Psoas muscle (tissue), 8 donors: ENCODE data around the gene PNMA6E. TPM values are rescaled to one million over a fixed set of nuclear protein-coding genes. Genes with fewer than 3 reads are reported as not detected.
A peak's percentile ranks its signal among the peaks of the same experiment; 100 is the strongest.

Experiments used
- ATAC-seq, 4 donors: fragments of 200-7000 bp; cut with Tn5 transposase; one replicate each; pipeline ENCODE4 v1.9.1; 2020; ENCODE audit warnings: moderate library complexity in 3 of 4, mild to moderate bottlenecking in 2 of 4
- DNase-seq, 2 donors: peaks; one replicate each; pipeline ENCODE4 v3.0.0-alpha.2; 2020
- H3K27ac ChIP-seq: fragments of 200-600 bp; one replicate; pipeline ENCODE4 v1.8.0; 2022
- H3K27me3 ChIP-seq, 3 donors: fragments of 200-600 bp in 1 of 3; one replicate each; pipeline versions ENCODE4 v1.6.1 to v1.8.0; 2013 to 2022; ENCODE audit warnings: low read length in 2 of 3, mild to moderate bottlenecking in 2 of 3, moderate library complexity in 1 of 3; ENCODE audit not compliant: insufficient read depth in 3 of 3
- H3K36me3 ChIP-seq, 2 donors: fragments of 200-600 bp in 1 of 2; one replicate each; pipeline versions ENCODE4 v1.6.1 to v1.8.0; 2013 to 2022; ENCODE audit warnings: low read depth in 1 of 2, mild to moderate bottlenecking in 1 of 2, moderate library complexity in 1 of 2; ENCODE audit not compliant: insufficient read depth in 1 of 2
- H3K4me1 ChIP-seq: fragments of 200-600 bp; one replicate; pipeline ENCODE4 v1.8.0; 2022
- H3K4me3 ChIP-seq: fragments of 200-600 bp; one replicate; pipeline ENCODE4 v1.8.0; 2022; ENCODE audit warnings: mild to moderate bottlenecking
- H3K9me3 ChIP-seq: fragments of 200-600 bp; one replicate; pipeline ENCODE4 v1.8.0; 2022
- WGBS, 3 donors: extraction: QIAGEN DNeasy Blood & Tissue Kit; methylation state at CpG; one replicate each; pipeline versions ENCODE4 v1.1.6 to v1.1.7; 2013; 5-methylcytosine and 5-hydroxymethylcytosine counted together
- intact Hi-C, 2 donors: fragments of 100-400 bp; cut with DNase I; formaldehyde crosslinking; loops; one replicate each; pipeline versions ENCODE4 v1.11.0 to v1.14.2; 2022
- polyA plus RNA-seq, 3 donors: library from polyadenylated mRNA; stranded (reverse); fragments of 200-250 nt; gene quantifications; one replicate each; pipeline ENCODE4 v1.2.3, GENCODE V29; 2013
- total RNA-seq, 4 donors: library from RNA; stranded (reverse); fragmentation: NEBNext Ultra II Directional in 2 of 4; extraction: Animal tissue kit (Norgen Biotek cat#: 25700) in 2 of 4; gene quantifications; one replicate each; pipeline versions ENCODE4 v1.2.1 to v1.2.4, GENCODE V29; 2021 to 2023
- TF ChIP-seq, protein P1 (sequence below): fragments of 200-600 bp; IDR thresholded peaks from one replicate; pipeline ENCODE4 v1.8.0; 2022; ENCODE audit warnings: antibody characterized with exemption
- donor health status: healthy with polysubstance abuse.
- donor health status: DM: no; HTN: no; CAD: no; lungs with moderate emphysema.
- donor health status: Bipolar disorder and iron deficiency.
- donor health status: healthy.
- donor health status: DM: yes; HTN: yes; CAD: no.
- donor health status: DM: no; HTN: no; CAD: no.
- donor health status: DM: no; HTN: no; CAD: no.
- donor health status: DM: yes; HTN: yes; CAD: no.

Gene PNMA6E
- total and polyA plus RNA-seq, 7 donors = not detected

DNA sequence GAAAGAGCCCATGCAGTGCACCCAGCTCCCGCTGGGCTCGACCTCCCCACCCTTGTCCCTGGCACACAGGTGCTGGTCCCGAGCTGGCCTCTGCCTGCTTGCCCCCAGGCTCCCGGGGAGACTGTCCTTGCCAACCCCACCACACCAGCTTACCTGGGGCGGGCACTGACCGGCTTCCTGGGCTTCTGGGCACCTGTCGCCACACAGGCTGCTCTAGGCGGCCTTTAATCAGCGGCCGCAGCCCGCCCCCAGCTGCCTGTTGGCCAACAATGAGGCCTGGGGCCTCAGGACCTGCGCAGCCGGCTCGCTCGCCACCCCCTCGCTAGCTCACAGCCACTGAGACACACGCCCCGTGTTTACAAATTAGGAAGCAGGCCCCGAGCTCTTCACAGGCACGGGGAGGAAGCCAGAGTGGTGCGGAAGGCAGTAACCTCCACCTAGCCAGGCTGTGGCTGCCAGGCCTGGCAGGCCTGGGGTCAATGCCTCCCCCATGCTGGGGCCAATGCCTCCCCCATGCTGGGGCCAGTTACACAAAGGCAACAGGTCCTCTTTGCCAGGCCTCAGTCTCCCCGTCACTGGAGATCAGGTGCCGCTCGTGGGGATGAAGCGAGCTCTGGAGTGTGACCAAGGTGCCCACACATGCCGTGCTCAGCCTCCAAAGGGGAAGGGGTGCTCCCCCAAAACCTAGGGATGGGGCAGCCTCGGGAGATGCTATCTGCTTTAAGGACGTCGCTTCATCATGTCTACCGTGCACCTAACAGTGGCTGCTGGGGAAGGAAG is 44.9 kb upstream of the PNMA6E start, which contains the start of gene TREX2:
Gene TREX2 (minus strand): TSS at position 201 of the 780 bp plus-strand sequence. CDS start 626 bp downstream, outside the sequence.
- H3K36me3 ChIP-seq = no peaks in the 10 kb centered on the region
- intact Hi-C loops = no loop called here
- TF ChIP-seq, protein P1, sequence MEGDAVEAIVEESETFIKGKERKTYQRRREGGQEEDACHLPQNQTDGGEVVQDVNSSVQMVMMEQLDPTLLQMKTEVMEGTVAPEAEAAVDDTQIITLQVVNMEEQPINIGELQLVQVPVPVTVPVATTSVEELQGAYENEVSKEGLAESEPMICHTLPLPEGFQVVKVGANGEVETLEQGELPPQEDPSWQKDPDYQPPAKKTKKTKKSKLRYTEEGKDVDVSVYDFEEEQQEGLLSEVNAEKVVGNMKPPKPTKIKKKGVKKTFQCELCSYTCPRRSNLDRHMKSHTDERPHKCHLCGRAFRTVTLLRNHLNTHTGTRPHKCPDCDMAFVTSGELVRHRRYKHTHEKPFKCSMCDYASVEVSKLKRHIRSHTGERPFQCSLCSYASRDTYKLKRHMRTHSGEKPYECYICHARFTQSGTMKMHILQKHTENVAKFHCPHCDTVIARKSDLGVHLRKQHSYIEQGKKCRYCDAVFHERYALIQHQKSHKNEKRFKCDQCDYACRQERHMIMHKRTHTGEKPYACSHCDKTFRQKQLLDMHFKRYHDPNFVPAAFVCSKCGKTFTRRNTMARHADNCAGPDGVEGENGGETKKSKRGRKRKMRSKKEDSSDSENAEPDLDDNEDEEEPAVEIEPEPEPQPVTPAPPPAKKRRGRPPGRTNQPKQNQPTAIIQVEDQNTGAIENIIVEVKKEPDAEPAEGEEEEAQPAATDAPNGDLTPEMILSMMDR = no peak
- ATAC-seq = no peak
- no peak within 1 kb of the TSS for H3K4me3 ChIP-seq
- DNase-seq = no peak
- no peak within 1 kb of the TSS for H3K27ac ChIP-seq
- peaks cover 0 to 3% (median 0%) of the 10 kb centered on the region in 3 donors for H3K27me3 ChIP-seq
- WGBS, 3 donors = 84 to 88% (median 87%) methylated on average over 27 to 30 of the region's 30 CpGs
- H3K9me3 ChIP-seq = no peaks in the 10 kb centered on the region
- H3K4me1 ChIP-seq = no peaks in the 10 kb centered on the region

DNA sequence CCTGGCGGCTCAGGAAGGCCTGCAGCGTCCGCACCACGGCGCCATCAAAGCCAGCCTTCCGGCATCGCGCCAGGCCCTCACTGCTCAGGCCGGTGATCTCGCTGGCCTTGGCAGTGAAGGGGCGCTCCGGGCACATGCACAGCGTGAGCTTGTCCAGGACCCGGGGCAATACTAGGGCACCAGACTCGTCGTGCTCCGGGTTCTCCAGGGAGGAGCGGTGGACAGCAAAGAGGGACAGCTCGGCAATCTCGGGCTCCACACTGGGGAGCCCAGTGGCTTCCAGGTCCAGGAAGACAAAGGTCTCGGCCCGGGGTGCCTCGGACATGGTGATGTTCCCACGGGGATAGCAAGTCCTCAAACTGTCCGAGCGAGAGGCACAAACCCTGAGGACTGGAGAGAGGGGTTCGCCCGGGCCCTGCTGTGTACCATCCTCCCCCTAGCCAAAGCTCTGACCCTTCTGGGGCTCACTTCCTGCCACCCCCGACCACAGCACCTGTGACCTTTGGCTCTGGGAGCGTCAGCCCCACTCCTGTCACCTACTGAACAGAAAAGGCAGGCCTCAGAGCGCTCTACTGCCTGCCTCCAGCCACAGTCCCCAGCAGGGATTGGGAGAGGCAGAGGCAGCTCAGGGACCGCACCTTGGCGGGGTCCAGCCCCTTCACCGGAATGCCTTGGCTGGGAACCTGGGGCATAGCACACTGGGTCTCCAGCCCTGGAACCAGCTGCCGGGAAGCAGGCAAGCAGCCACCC is 44.1 kb upstream of the PNMA6E start:
- ATAC-seq = no peak
- WGBS, 3 donors = 83% methylated on average over 18 to 35 of the region's 35 CpGs

DNA sequence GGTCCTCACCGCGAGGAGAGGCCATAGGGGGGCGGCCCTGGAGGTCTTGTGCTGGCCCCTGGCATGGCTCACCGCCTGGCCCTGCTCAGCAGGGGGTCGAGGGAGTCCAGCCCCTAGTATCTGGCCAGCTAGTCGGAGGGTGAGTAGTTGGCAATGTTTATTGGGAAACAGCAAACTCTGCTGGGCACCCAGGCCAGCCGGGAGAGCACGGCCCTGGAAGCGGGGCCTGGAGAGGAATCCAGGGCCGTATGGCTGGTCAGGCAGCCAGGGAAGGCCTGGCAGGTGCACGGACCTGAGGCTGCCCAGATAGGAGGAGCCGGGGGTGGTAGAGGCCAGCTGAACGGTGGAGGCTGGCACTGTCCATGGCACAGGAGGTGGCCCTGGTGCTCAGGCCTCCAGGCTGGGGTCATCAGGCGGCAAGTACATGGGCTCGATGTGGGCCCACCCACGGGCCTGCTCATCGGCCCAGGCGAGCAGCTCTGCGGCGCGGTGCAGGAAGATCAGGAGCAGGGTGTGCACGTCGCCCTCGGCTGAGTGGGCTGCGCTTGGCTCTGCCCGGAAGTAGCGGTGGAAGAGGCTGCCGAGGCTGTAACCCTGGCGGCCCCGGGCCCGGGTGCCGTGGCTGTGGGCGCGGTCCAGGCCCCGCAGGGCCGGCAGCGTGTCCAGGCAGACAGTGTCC is 43.3 kb upstream of the PNMA6E start:
- Histone ChIP-seq H3K36me3 (no peaks in the 10 kb centered on the region), H3K9me3 (no peaks in the 10 kb centered on the region), H3K4me1 (no peaks in the 10 kb centered on the region), H3K27ac (no peak overlapping the region), H3K27me3 (peaks cover 0 to 6% (median 0%) of the 10 kb centered on the region in 3 donors), H3K4me3 (no peak overlapping the region)
- intact Hi-C loops = no loop called here
- TF ChIP-seq, protein P1 = no peak
- DNase-seq (no peak), ATAC-seq (peak in 1 of 4 donors; percentile 14)
- 78 to 80% (median 79%) methylated on average over 15 to 37 of the region's 37 CpGs for WGBS, 3 donors

More for the DNA sequence above, 44.1 kb upstream of the PNMA6E start:
- Histone ChIP-seq H3K27me3 (peaks cover 0 to 6% (median 0%) of the 10 kb centered on the region in 3 donors), H3K9me3 (no peaks in the 10 kb centered on the region), H3K4me1 (no peaks in the 10 kb centered on the region), H3K4me3 (no peak overlapping the region), H3K36me3 (no peaks in the 10 kb centered on the region), H3K27ac (no peak overlapping the region)
- TF ChIP-seq, protein P1 = no peak
- DNase-seq = no peak
- intact Hi-C loops = no loop called here

DNA sequence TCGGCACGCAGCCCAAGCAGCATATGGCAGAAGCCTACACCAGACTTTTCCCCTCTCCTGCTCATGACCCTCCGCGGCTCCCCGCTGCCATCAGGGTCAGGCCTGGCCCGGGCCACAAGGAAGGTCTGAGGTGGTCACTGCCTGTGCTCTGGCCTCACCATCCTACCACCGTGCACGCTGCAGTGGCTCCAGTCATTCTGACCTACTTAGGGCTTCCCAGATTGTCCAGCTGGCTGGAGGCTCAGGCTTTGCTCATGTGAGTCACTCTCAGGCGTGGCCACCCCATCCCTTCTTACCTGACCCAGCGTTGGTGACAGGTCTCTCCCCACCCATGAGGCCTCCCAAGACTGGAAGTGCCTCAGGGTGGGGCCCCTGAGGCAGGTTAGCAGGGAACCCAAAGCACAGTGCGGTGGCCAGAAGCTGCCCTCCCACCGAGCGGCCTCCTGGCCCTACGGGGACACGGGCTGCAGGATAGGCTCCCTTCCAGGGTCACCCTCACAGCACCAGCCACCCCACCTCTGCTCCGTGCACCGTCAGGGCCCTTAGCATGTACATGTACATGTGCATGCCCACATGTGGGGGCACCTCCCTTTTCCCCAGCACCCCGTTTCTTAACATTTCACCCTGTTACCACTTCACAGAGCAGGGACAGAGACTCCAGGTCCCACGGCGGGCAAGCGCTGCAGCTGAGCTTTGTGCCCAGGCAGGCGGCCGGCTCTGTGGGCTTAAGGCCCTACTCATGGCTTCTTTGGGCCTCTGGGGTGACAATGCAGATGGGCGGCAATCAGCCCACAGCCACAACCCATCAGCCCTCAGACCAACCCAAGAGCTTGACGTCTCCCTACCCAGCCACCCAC is 42.6 kb upstream of the PNMA6E start:
- no peaks in the 10 kb centered on the region for H3K36me3 ChIP-seq
- DNase-seq (no peak), ATAC-seq (peak in 3 of 4 donors; percentile 37 to 53 (median 48))
- H3K9me3 ChIP-seq = no peaks in the 10 kb centered on the region
- H3K27ac ChIP-seq = no peak overlapping the region
- peaks cover 0 to 8% (median 0%) of the 10 kb centered on the region in 3 donors for H3K27me3 ChIP-seq
- TF ChIP-seq, protein P1 = no peak
- WGBS, 3 donors = 78 to 80% (median 78%) methylated on average over 19 to 25 of the region's 25 CpGs
- intact Hi-C loops = no loop called here
- H3K4me1 ChIP-seq = no peaks in the 10 kb centered on the region
- no peak overlapping the region for H3K4me3 ChIP-seq
